Liver (tissue), 9 donors: ENCODE results near the gene TLE1. TPM values are rescaled to one million over a fixed set of nuclear protein-coding genes. Genes with fewer than 3 reads are reported as not detected.

Source experiments
- DNase-seq: peaks from one replicate; pipeline ENCODE4 v3.0.0-alpha.2; 2017; ENCODE audit warnings: low spot score
- H3K27ac ChIP-seq, 2 donors: one replicate each; pipeline ENCODE4 v1.7.0; 2013; ENCODE audit warnings: inconsistent platforms in 2 of 2, low read length in 2 of 2, control low read depth in 1 of 2, low read depth in 1 of 2, mild to moderate bottlenecking in 1 of 2
- H3K27me3 ChIP-seq, 4 donors: one replicate each; pipeline versions ENCODE4 v1.6.1 to v1.7.0; 2013; ENCODE audit warnings: low read length in 3 of 4, inconsistent platforms in 1 of 4, mild to moderate bottlenecking in 1 of 4, moderate library complexity in 1 of 4; ENCODE audit not compliant: control insufficient read depth in 4 of 4, insufficient read depth in 4 of 4
- H3K36me3 ChIP-seq, 4 donors: one replicate each; pipeline versions ENCODE4 v1.6.1 to v1.7.0; 2013; ENCODE audit warnings: low read length in 3 of 4, mild to moderate bottlenecking in 3 of 4, low read depth in 1 of 4, moderate library complexity in 1 of 4; ENCODE audit not compliant: control insufficient read depth in 4 of 4, insufficient read depth in 3 of 4
- H3K4me1 ChIP-seq, 4 donors: one replicate each; pipeline versions ENCODE4 v1.6.1 to v1.7.0; 2013; ENCODE audit warnings: low read length in 3 of 4, mild to moderate bottlenecking in 3 of 4, moderate library complexity in 1 of 4; ENCODE audit not compliant: control insufficient read depth in 4 of 4, insufficient read depth in 4 of 4
- H3K4me3 ChIP-seq, 3 donors: one replicate each; pipeline versions ENCODE4 v1.6.1 to v1.7.0; 2013; ENCODE audit warnings: low read length in 3 of 3, control low read depth in 1 of 3, low read depth in 1 of 3, mild to moderate bottlenecking in 1 of 3
- H3K9ac ChIP-seq, 2 donors: one replicate each; pipeline ENCODE4 v1.7.0; 2013; ENCODE audit warnings: low read length in 2 of 2, mild to moderate bottlenecking in 2 of 2, moderate library complexity in 2 of 2, control low read depth in 1 of 2, low read depth in 1 of 2
- H3K9me3 ChIP-seq, 4 donors: one replicate each; pipeline versions ENCODE4 v1.6.1 to v1.7.0; 2013; ENCODE audit warnings: low read length in 3 of 4; ENCODE audit not compliant: control insufficient read depth in 4 of 4
- ATF3 ChIP-seq: IDR thresholded peaks from 2 replicates; pipeline ENCODE4 v1.6.1; 2016; ENCODE audit warnings: antibody characterized with exemption
- CTCF ChIP-seq: fragments of 150-350 bp; IDR thresholded peaks from 2 replicates; pipeline ENCODE4 v1.5.1; 2017; ENCODE audit warnings: improper control_type of control experiment, low read depth, low read length; ENCODE audit not compliant: missing input control
- EGR1 ChIP-seq, 2 donors: IDR thresholded peaks; 2 replicates each; pipeline ENCODE4 v1.6.1; 2016 to 2018; ENCODE audit warnings: antibody characterized with exemption in 2 of 2, low read depth in 2 of 2
- FOXA1 ChIP-seq: IDR thresholded peaks from 2 replicates; pipeline ENCODE4 v1.6.1; 2016; ENCODE audit warnings: antibody characterized with exemption
- FOXA2 ChIP-seq: IDR thresholded peaks from 2 replicates; pipeline ENCODE4 v1.6.1; 2016; ENCODE audit warnings: antibody characterized with exemption
- GABPA ChIP-seq, 2 donors: IDR thresholded peaks in 1 of 2; conservative IDR thresholded peaks in 1 of 2; 2 replicates each; pipeline ENCODE4 v1.6.1; 2016; ENCODE audit warnings: antibody characterized with exemption in 2 of 2, mild to moderate bottlenecking in 1 of 2, moderate library complexity in 1 of 2
- HNF4A ChIP-seq, 2 donors: conservative IDR thresholded peaks; 2 replicates each; pipeline ENCODE4 v1.6.1; 2016; ENCODE audit warnings: antibody characterized with exemption in 2 of 2, mild to moderate bottlenecking in 2 of 2
- HNF4G ChIP-seq: IDR thresholded peaks from 2 replicates; pipeline ENCODE4 v1.6.1; 2016; ENCODE audit warnings: antibody characterized with exemption
- JUND ChIP-seq, 2 donors: IDR thresholded peaks; 2 replicates each; pipeline ENCODE4 v1.6.1; 2016; ENCODE audit warnings: antibody characterized with exemption in 2 of 2
- MAX ChIP-seq: IDR thresholded peaks from 2 replicates; pipeline ENCODE4 v1.6.1; 2016; ENCODE audit warnings: antibody characterized with exemption
- NR2F2 ChIP-seq: IDR thresholded peaks from 2 replicates; pipeline ENCODE4 v1.6.1; 2016; ENCODE audit warnings: antibody characterized with exemption
- RAD21 ChIP-seq, 2 donors: IDR thresholded peaks; 2 replicates each; pipeline ENCODE4 v1.6.1; 2016; ENCODE audit warnings: antibody characterized with exemption in 2 of 2, mild to moderate bottlenecking in 2 of 2
- REST ChIP-seq: IDR thresholded peaks from 2 replicates; pipeline ENCODE4 v1.6.1; 2016; ENCODE audit warnings: antibody characterized with exemption, mild to moderate bottlenecking
- RXRA ChIP-seq, 2 donors: IDR thresholded peaks; 2 replicates each; pipeline ENCODE4 v1.6.1; 2017 to 2018; ENCODE audit warnings: antibody characterized with exemption in 2 of 2, mild to moderate bottlenecking in 1 of 2
- SP1 ChIP-seq: IDR thresholded peaks from 2 replicates; pipeline ENCODE4 v1.6.1; 2018; ENCODE audit warnings: antibody characterized with exemption, mild to moderate bottlenecking
- TAF1 ChIP-seq: conservative IDR thresholded peaks from 2 replicates; pipeline ENCODE4 v1.6.1; 2016; ENCODE audit warnings: antibody characterized with exemption, mild to moderate bottlenecking
- YY1 ChIP-seq: IDR thresholded peaks from 2 replicates; pipeline ENCODE4 v1.6.1; 2016; ENCODE audit warnings: antibody characterized with exemption, mild to moderate bottlenecking
- whole genome bisulfite sequencing: extraction: QIAGEN DNeasy Blood & Tissue Kit; methylation state at CpG from one replicate; pipeline ENCODE4 v1.1.7; 2013; 5-methylcytosine and 5-hydroxymethylcytosine counted together
- polyA plus RNA-seq, 2 donors: library from polyadenylated mRNA; stranded (reverse) in 1 of 2; unstranded in 1 of 2; fragments of 200-250 nt in 1 of 2; fragments of >200 nt in 1 of 2; fragmentation: Nextera tagmentation in 1 of 2; extraction: Ambion mirVana in 1 of 2; gene quantifications; one replicate each; pipeline versions ENCODE4 v1.2.1 to v1.2.3, GENCODE V29; 2013 to 2015
- total RNA-seq, 2 donors: library from RNA; depleted of rRNA; stranded (reverse); fragments of >200 nt; gene quantifications; one replicate each; pipeline ENCODE4 v1.2.3, GENCODE V29; 2014
- donor health status: healthy.
- donor health status: healthy.
- donor health status: healthy.
- donor health status: healthy.
- donor health status: healthy.

Gene TLE1
- total and polyA plus RNA-seq, 4 donors = 25.2 to 45.4 (median 25.7) TPM

- TF ChIP-seq TAF1 (no peak), EGR1 (IDR thresholded peaks at IDR 0.05; ENCODE audit: low read depth in 2 of 2) (no peak), MAX (no peak), YY1 (no peak), GABPA (IDR thresholded peaks at IDR 0.05 in 1 of 2, conservative IDR thresholded peaks at IDR 0.05 in 1 of 2) (no peak), FOXA2 (no peak), ATF3 (no peak), JUND (IDR thresholded peaks at IDR 0.05) (no peak), HNF4A (conservative IDR thresholded peaks at IDR 0.05) (no peak), HNF4G (no peak), CTCF (no peak), NR2F2 (no peak), SP1 (no peak), FOXA1 (no peak), RAD21 (IDR thresholded peaks at IDR 0.05) (no peak)
- no peak for DNase-seq
- H3K27me3 ChIP-seq = no peaks in the 10 kb centered on the region
- no peak overlapping the region for H3K4me3 ChIP-seq
- no peak overlapping the region for H3K9ac ChIP-seq
- H3K36me3 ChIP-seq = peaks cover 0 to 6% (median 2%) of the 10 kb centered on the region in 4 donors
- peaks cover 0 to 4% (median 2%) of the 10 kb centered on the region in 4 donors for H3K4me1 ChIP-seq
- no peaks in the 10 kb centered on the region for H3K9me3 ChIP-seq
- no peak overlapping the region for H3K27ac ChIP-seq
Observed at GRCh38 chr9:81578606-81579005, 110.7 kb downstream of the TLE1 start.

- 81% methylated on average over 2 of the region's 2 CpGs for WGBS
- Histone ChIP-seq H3K36me3 (no peaks in the 10 kb centered on the region), H3K9ac (no peak overlapping the region), H3K27ac (no peak overlapping the region), H3K4me1 (peaks cover 0 to 3% (median 0%) of the 10 kb centered on the region in 4 donors), H3K27me3 (no peaks in the 10 kb centered on the region), H3K9me3 (no peaks in the 10 kb centered on the region), H3K4me3 (no peak overlapping the region)
- TF ChIP-seq HNF4G (no peak), FOXA2 (no peak), FOXA1 (no peak), SP1 (no peak), RAD21 (IDR thresholded peaks at IDR 0.05) (no peak), RXRA (IDR thresholded peaks at IDR 0.05) (no peak), REST (no peak), CTCF (no peak), MAX (no peak), TAF1 (no peak)
- DNase-seq = no peak
Observed at GRCh38 chr9:81575956-81576355, 113.4 kb downstream of the TLE1 start.
